ENCODE measurements around the gene TMEM14B. TPM values are rescaled to one million over a fixed set of nuclear protein-coding genes. Genes with fewer than 3 reads are reported as not detected.
"Not testable (repeated sequence)": the region's sequence is repeated elsewhere in the genome, so short reads cannot be mapped to it uniquely, and the experiment has no call there.

TMEM14B gene
- total and polyA plus RNA-seq, 9 of the 15 experiments (the other 6 are each of a cell fraction or from before 2014, with no cell fraction given): 174 to 862 (median 263) TPM

DNA sequence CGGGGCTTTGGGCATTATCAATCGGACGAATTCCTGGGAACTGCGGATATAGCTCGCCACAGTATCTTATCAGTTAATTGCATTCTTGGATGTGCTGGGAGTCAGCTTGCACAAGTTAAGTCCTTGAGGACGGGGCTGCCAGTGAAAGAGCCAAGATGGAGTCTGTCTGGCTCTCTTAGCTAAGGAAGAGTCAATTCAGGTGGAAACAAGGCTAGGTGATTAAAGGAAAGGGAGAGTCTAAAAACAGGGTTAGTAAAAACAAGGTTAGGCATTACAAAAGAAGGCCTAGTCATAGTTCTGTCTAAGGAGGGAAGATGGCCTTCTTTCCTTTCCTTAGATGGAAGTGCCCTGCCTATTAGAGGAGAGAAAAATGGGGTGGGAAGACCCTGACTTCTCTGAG lies 3.0 kb downstream of the TMEM14B start (continued):
- TF ChIP-seq ILK (tag; IDR thresholded peaks at IDR 0.05; ENCODE audit: borderline replicate concordance, low read depth) (0 out of 2 replicates have a peak, but pooled peaks have one; percentile 40), ZNF766 (CRISPR knock-in tag; conservative IDR thresholded peaks at IDR 0.05) (peak; percentile 92), ZNF583 (CRISPR knock-in tag; IDR thresholded peaks at IDR 0.05) (peak; percentile 97), TEAD2 (tag; IDR thresholded peaks at IDR 0.05) (peak; percentile 78), ZNF592 (IDR thresholded peaks at IDR 0.05) (peak; percentile 99), HSF4 (CRISPR knock-in tag; IDR thresholded peaks at IDR 0.05; ENCODE audit: borderline replicate concordance) (peak; percentile 97), ZNF134 (CRISPR knock-in tag; conservative IDR thresholded peaks at IDR 0.05) (peak; percentile 62), ZNF639 (CRISPR knock-in tag; conservative IDR thresholded peaks at IDR 0.05 in 1 of 2, IDR thresholded peaks at IDR 0.05 in 1 of 2) (0 out of 4 replicates have a peak, but pooled peaks of 1 of the 2 experiments have one; percentile 34), ZBTB17 (CRISPR knock-in tag; IDR thresholded peaks at IDR 0.05) (peak; percentile 83; the same call in 1 of the 2 replicates), MEF2D (tag; conservative IDR thresholded peaks at IDR 0.05; ENCODE audit: low read depth) (peak; percentile 90), MECOM (CRISPR knock-in tag; IDR thresholded peaks at IDR 0.05) (peak; percentile 82), ZNF239 (CRISPR knock-in tag; IDR thresholded peaks at IDR 0.05) (peak; percentile 82), CXXC5 (CRISPR knock-in tag; IDR thresholded peaks at IDR 0.05) (peak; percentile 92), MYC (CRISPR knock-in tag; IDR thresholded peaks at IDR 0.05; ENCODE audit: borderline replicate concordance, low read depth) (peak; percentile 51; the same call in 1 of the 2 replicates), TEAD1 (CRISPR knock-in tag; IDR thresholded peaks at IDR 0.05) (peak in 1 of 2 experiments; percentile 92; a peak in 2 of 4 replicates), DMBX1 (CRISPR knock-in tag; IDR thresholded peaks at IDR 0.05; ENCODE audit: borderline replicate concordance) (peak; percentile 99), ZNF668 (CRISPR knock-in tag; IDR thresholded peaks at IDR 0.05) (peak; percentile 92)
- TF ChIP-seq, protein P1, sequence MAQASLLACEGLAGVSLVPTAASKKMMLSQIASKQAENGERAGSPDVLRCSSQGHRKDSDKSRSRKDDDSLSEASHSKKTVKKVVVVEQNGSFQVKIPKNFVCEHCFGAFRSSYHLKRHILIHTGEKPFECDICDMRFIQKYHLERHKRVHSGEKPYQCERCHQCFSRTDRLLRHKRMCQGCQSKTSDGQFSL (CRISPR knock-in tag; IDR thresholded peaks at IDR 0.05): not testable (repeated sequence)
- TF ChIP-seq, protein P1 (tag; IDR thresholded peaks at IDR 0.05): peak in 1 of 2 experiments; percentile 91; a peak in 2 of 4 replicates
- not testable (repeated sequence) for TF ChIP-seq MYC (IDR thresholded peaks at IDR 0.05; ENCODE audit: low read depth, low read length)
- TF ChIP-seq, protein P2, sequence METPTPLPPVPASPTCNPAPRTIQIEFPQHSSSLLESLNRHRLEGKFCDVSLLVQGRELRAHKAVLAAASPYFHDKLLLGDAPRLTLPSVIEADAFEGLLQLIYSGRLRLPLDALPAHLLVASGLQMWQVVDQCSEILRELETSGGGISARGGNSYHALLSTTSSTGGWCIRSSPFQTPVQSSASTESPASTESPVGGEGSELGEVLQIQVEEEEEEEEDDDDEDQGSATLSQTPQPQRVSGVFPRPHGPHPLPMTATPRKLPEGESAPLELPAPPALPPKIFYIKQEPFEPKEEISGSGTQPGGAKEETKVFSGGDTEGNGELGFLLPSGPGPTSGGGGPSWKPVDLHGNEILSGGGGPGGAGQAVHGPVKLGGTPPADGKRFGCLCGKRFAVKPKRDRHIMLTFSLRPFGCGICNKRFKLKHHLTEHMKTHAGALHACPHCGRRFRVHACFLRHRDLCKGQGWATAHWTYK (CRISPR knock-in tag; IDR thresholded peaks at IDR 0.05): peak; percentile 94
